H1 (cell line): ENCODE data around the gene TCAF1. TPM values are rescaled to one million over a fixed set of nuclear protein-coding genes. Genes with fewer than 3 reads are reported as not detected.

Experiments
- CTCF ChIA-PET: fragments of 300-600 bp; sonication (Branson Sonifier 250); formaldehyde crosslinking; loops from one replicate; lab custom pipeline; 2021; ENCODE audit not compliant: partially characterized antibody; lab: Charles Lee
- POLR2A ChIA-PET: fragments of 300-600 bp; sonication (Branson Sonifier 250); formaldehyde crosslinking; loops from one replicate; lab custom pipeline; 2021; ENCODE audit warnings: inconsistent platforms; ENCODE audit not compliant: partially characterized antibody; lab: Charles Lee
- DNase-seq, 2 experiments: peaks; one replicate each; pipeline versions ENCODE4 v3.0.0 to v3.0.0-alpha.2; 2010 to 2022; ENCODE audit warnings: low spot score in 2 of 2, low read depth in 1 of 2, mixed read lengths in 1 of 2
- FAIRE-seq: peaks from 2 replicates; lab custom pipeline; 2011; peaks lifted over from hg19 to GRCh38; lab: Jason Lieb, UNC
- H2AFZ ChIP-seq: 2 replicates; pipeline ENCODE4 v1.8.1; 2012; ENCODE audit warnings: low read length, inconsistent platforms
- H2AK5ac ChIP-seq: 2 replicates; pipeline ENCODE4 v1.6.1; 2013; ENCODE audit warnings: low read depth, low read length
- H2BK120ac ChIP-seq: replicated peaks from 2 replicates; pipeline ENCODE3; 2013; ENCODE audit warnings: low read depth, low read length, inconsistent platforms
- H2BK12ac ChIP-seq: 2 replicates; pipeline ENCODE4 v1.6.1; 2013; ENCODE audit warnings: low read depth, low read length
- H2BK15ac ChIP-seq: 2 replicates; pipeline ENCODE4 v1.6.1; 2013; ENCODE audit warnings: low read length
- H2BK20ac ChIP-seq: 2 replicates; pipeline ENCODE4 v1.6.1; 2013; ENCODE audit warnings: low read length
- H2BK5ac ChIP-seq: 2 replicates; pipeline ENCODE4 v1.6.1; 2013; ENCODE audit warnings: low read depth, low read length
- H3K14ac ChIP-seq: 2 replicates; pipeline ENCODE4 v1.6.1; 2013; ENCODE audit warnings: inconsistent platforms; ENCODE audit not compliant: insufficient read length
- H3K18ac ChIP-seq: 2 replicates; pipeline ENCODE4 v1.6.1; 2013; ENCODE audit warnings: low read length; ENCODE audit errors: extremely low read depth
- H3K23ac ChIP-seq: 2 replicates; pipeline ENCODE4 v1.6.1; 2013; ENCODE audit warnings: inconsistent platforms; ENCODE audit not compliant: insufficient read length
- H3K23me2 ChIP-seq: 2 replicates; pipeline ENCODE4 v1.6.1; 2013; ENCODE audit warnings: low read depth, low read length
- H3K27ac ChIP-seq: 2 replicates; pipeline ENCODE4 v1.6.1; 2011; ENCODE audit warnings: low read depth, low read length, inconsistent platforms
- H3K27me3 ChIP-seq, 4 experiments: replicated peaks in 1 of 4; 1 replicate in 1 of 4; 2 replicates in 3 of 4; pipeline versions ENCODE4 v1.6.1 to v1.8.1; 2011 to 2013; ENCODE audit warnings: low read length in 3 of 4, mild to moderate bottlenecking in 3 of 4, inconsistent platforms in 2 of 4, mixed read lengths in 2 of 4, moderate library complexity in 1 of 4; ENCODE audit not compliant: control insufficient read depth in 3 of 4, insufficient read depth in 3 of 4; ENCODE audit errors: extremely low read depth in 1 of 4
- H3K36me3 ChIP-seq, 4 experiments: 2 replicates each; pipeline versions ENCODE4 v1.6.1 to v1.8.1; 2011 to 2013; ENCODE audit warnings: mild to moderate bottlenecking in 4 of 4, low read length in 3 of 4, moderate library complexity in 2 of 4, control low read depth in 1 of 4, inconsistent platforms in 1 of 4; ENCODE audit not compliant: insufficient read depth in 4 of 4, control insufficient read depth in 2 of 4
- H3K4ac ChIP-seq: replicated peaks from 2 replicates; pipeline ENCODE3; 2013; ENCODE audit warnings: low read length, low read depth, mixed read lengths, inconsistent platforms; ENCODE audit not compliant: insufficient read length
- H3K4me1 ChIP-seq, 4 experiments: replicated peaks in 1 of 4; 1 replicate in 1 of 4; 2 replicates in 3 of 4; pipeline versions ENCODE4 v1.6.1 to v1.8.1; 2011 to 2013; ENCODE audit warnings: low read length in 3 of 4, inconsistent platforms in 2 of 4, mixed read lengths in 1 of 4; ENCODE audit not compliant: insufficient read depth in 4 of 4, control insufficient read depth in 3 of 4
- H3K4me2 ChIP-seq, 2 experiments: 2 replicates each; pipeline versions ENCODE4 v1.6.1 to v1.8.1; 2011 to 2013; ENCODE audit warnings: low read depth in 2 of 2, low read length in 2 of 2, control low read depth in 1 of 2, inconsistent platforms in 1 of 2, mild to moderate bottlenecking in 1 of 2; ENCODE audit not compliant: insufficient read depth in 1 of 2
- H3K4me3 ChIP-seq, 4 experiments: fragments of 200-600, 300-600 bp in 1 of 4; sonication (generic), shearing (Covaris generic), sonication (Bioruptor Twin) in 1 of 4; 2 replicates each; pipeline versions ENCODE4 v1.5.1 to v1.8.1; 2011 to 2016; ENCODE audit warnings: low read length in 4 of 4, low read depth in 3 of 4, control low read depth in 2 of 4, inconsistent platforms in 2 of 4, mild to moderate bottlenecking in 2 of 4, mixed read lengths in 1 of 4, moderate library complexity in 1 of 4; ENCODE audit not compliant: insufficient read depth in 2 of 4; ENCODE audit errors: extremely low read depth in 1 of 4
- H3K56ac ChIP-seq: replicated peaks from 2 replicates; pipeline ENCODE3; 2013; ENCODE audit warnings: low read depth, mild to moderate bottlenecking, mixed read lengths, low read length, inconsistent platforms; ENCODE audit not compliant: insufficient read length
- H3K79me1 ChIP-seq: 2 replicates; pipeline ENCODE4 v1.6.1; 2013; ENCODE audit warnings: low read depth, low read length, control low read depth
- H3K79me2 ChIP-seq, 2 experiments: 2 replicates each; pipeline versions ENCODE4 v1.6.1 to v1.8.1; 2012 to 2013; ENCODE audit warnings: low read length in 2 of 2, mild to moderate bottlenecking in 2 of 2, inconsistent platforms in 1 of 2; ENCODE audit not compliant: insufficient read depth in 2 of 2, control insufficient read depth in 1 of 2
- H3K9ac ChIP-seq, 4 experiments: replicated peaks in 1 of 4; 1 replicate in 1 of 4; 2 replicates in 3 of 4; pipeline versions ENCODE4 v1.6.1 to v1.8.1; 2011 to 2013; ENCODE audit warnings: low read depth in 3 of 4, low read length in 3 of 4, control low read depth in 2 of 4, mild to moderate bottlenecking in 2 of 4, moderate library complexity in 2 of 4, inconsistent platforms in 1 of 4; ENCODE audit errors: extremely low read depth in 1 of 4
- H3K9me3 ChIP-seq, 2 experiments: 2 replicates each; pipeline versions ENCODE4 v1.6.1 to v1.8.1; 2012 to 2013; ENCODE audit warnings: mild to moderate bottlenecking in 2 of 2, moderate library complexity in 2 of 2, control low read depth in 1 of 2, inconsistent platforms in 1 of 2, low read depth in 1 of 2, low read length in 1 of 2, mixed read lengths in 1 of 2; ENCODE audit not compliant: insufficient read depth in 2 of 2
- H4K20me1 ChIP-seq, 2 experiments: replicated peaks in 1 of 2; 2 replicates each; pipeline versions ENCODE3 to v1.8.1; 2011 to 2013; ENCODE audit warnings: inconsistent platforms in 2 of 2, low read length in 2 of 2, mild to moderate bottlenecking in 1 of 2; ENCODE audit not compliant: insufficient read depth in 2 of 2, control insufficient read depth in 1 of 2
- H4K5ac ChIP-seq: 2 replicates; pipeline ENCODE4 v1.6.1; 2013; ENCODE audit warnings: low read length, low read depth, mixed read lengths, inconsistent platforms; ENCODE audit not compliant: insufficient read length
- H4K8ac ChIP-seq: 2 replicates; pipeline ENCODE4 v1.8.0; 2013; ENCODE audit warnings: mild to moderate bottlenecking, moderate library complexity, low read length, inconsistent platforms; ENCODE audit not compliant: insufficient read depth; ENCODE audit errors: extremely low read depth
- H4K91ac ChIP-seq: replicated peaks from 2 replicates; pipeline ENCODE3; 2013; ENCODE audit warnings: low read length, mixed read lengths, inconsistent platforms; ENCODE audit not compliant: insufficient read length
- CBX8 ChIP-seq: fragments of 300-800, 300-1000 bp; sonication (generic); IDR thresholded peaks from 2 replicates; pipeline ENCODE4 v1.7.1; 2016; ENCODE audit warnings: low read depth, low read length, borderline replicate concordance
- CEBPB ChIP-seq: IDR thresholded peaks from 2 replicates; pipeline ENCODE4 v1.6.1; 2012; ENCODE audit warnings: low read depth, low read length
- GABPA ChIP-seq: IDR thresholded peaks from 2 replicates; pipeline ENCODE4 v1.6.1; 2011; ENCODE audit warnings: mild to moderate bottlenecking, low read length, moderate library complexity, borderline replicate concordance; ENCODE audit not compliant: insufficient read depth
- SP2 ChIP-seq: IDR thresholded peaks from 2 replicates; pipeline ENCODE4 v1.6.1; 2012; ENCODE audit warnings: mild to moderate bottlenecking, low read length, inconsistent platforms
- WGBS, 2 experiments: shearing (Covaris generic) in 1 of 2; methylation state at CpG; one replicate each; pipeline versions ENCODE4 v1.1.6 to v1.1.7; 2013 to 2015; ENCODE audit warnings: low lambda C conversion rate in 2 of 2, mixed read lengths in 2 of 2, inconsistent platforms in 1 of 2, low coverage in 1 of 2, missing lambda C conversion rate in 1 of 2; ENCODE audit not compliant: insufficient replicate concordance in 2 of 2, insufficient coverage in 1 of 2, insufficient read length in 1 of 2; ENCODE audit errors: extremely low coverage in 1 of 2, missing lambda C conversion rate in 1 of 2; 5-methylcytosine and 5-hydroxymethylcytosine counted together
- polyA plus RNA-seq, 7 experiments: library from polyadenylated mRNA; depleted of rRNA in 3 of 7; stranded (reverse) in 5 of 7; unstranded in 2 of 7; fragments of >200 nt in 5 of 7; fragments of 200-250 nt in 2 of 7; gene quantifications; 1 replicate in 5 of 7; 2 replicates in 1 of 7; 4 replicates in 1 of 7; pipeline versions ENCODE4 v1.2.1 to v1.2.3, GENCODE V29; 2011 to 2013; ENCODE audit warnings: missing spikeins in 2 of 7, mixed read lengths in 2 of 7
- total RNA-seq: library from RNA; stranded (reverse); fragmentation: NEBNext Ultra II Directional; extraction: Animal tissue kit (Norgen Biotek cat#: 25700); gene quantifications from 2 replicates; pipeline ENCODE4 v1.2.1, GENCODE V29; 2021

TCAF1 gene
- total and polyA plus RNA-seq, 2 of the 8 experiments (the other 6 are each of a cell fraction or from before 2014, with no cell fraction given) = 9.6 to 28.0 TPM

GRCh38 chr7:143906151-143906550 lies 4.2 kb upstream of the TCAF1 start:
- Histone ChIP-seq H2AK5ac (no peak overlapping the region; the same call in 1 of the 2 replicates), H3K4me1 (peaks cover 6 to 24% (median 18%) of the 10 kb centered on the region in 4 experiments; a peak in 6 of 7 replicates), H2BK15ac (no peak overlapping the region), H3K27me3 (no peaks in the 10 kb centered on the region), H3K4ac (peak overlapping the region; percentile 30), H3K18ac (peak overlapping the region; percentile 51; the same call in 1 of the 2 replicates), H3K36me3 (no peaks in the 10 kb centered on the region), H3K27ac (no peak overlapping the region), H3K9ac (no peak overlapping the region), H3K23ac (no peak overlapping the region), H2BK5ac (peak overlapping the region; percentile 15; the same call in 1 of the 2 replicates), H3K4me3 (peak overlapping the region in 1 of 4 experiments; percentile 13; a peak in 1 of 8 replicates), H3K23me2 (peaks cover under 1% of the 10 kb centered on the region; the same call in 1 of the 2 replicates), H4K20me1 (no peaks in the 10 kb centered on the region), H2BK12ac (peak overlapping the region; percentile 10), H3K79me1 (no peaks in the 10 kb centered on the region), H3K9me3 (no peaks in the 10 kb centered on the region), H2BK120ac (no peak overlapping the region), H3K14ac (no peak overlapping the region), H2BK20ac (0 out of 2 replicates have a peak overlapping the region, but pooled peaks have one; percentile 38), H2AFZ (no peak overlapping the region), H4K5ac (no peak overlapping the region), H3K56ac (no peak overlapping the region), H4K91ac (no peak overlapping the region), H3K4me2 (peak overlapping the region in 1 of 2 experiments; percentile 45; a peak in 1 of 4 replicates), H3K79me2 (peaks cover 0 to 1% of the 10 kb centered on the region in 2 experiments; a peak in 2 of 4 replicates), H4K8ac (no peak overlapping the region)
- POLR2A ChIA-PET = no interaction called here
- DNase-seq (no peak), FAIRE-seq (no peak)
- WGBS, 2 experiments = 83% methylated on average over 9 of the region's 9 CpGs; no CpG with 5 or more reads in 1 of the 2 experiments
- no peak for TF ChIP-seq CEBPB
- no peak for TF ChIP-seq SP2
- no peak for TF ChIP-seq GABPA
- no peak for TF ChIP-seq CBX8
- CTCF ChIA-PET = interaction anchor here (0.9 kb wide), 1 partner anchor 20 kb away, joined by 3 read pairs; no protein-coding TSS in a partner anchor
